Hematopoietic multipotent progenitor cell (in vitro differentiated cells): ENCODE data around the gene DKK3. TPM values are rescaled to one million over a fixed set of nuclear protein-coding genes. Genes with fewer than 3 reads are reported as not detected.

Experiments
- DNase-seq, 3 donors: peaks; one replicate each; pipeline ENCODE4 v3.0.0-alpha.2; 2011 to 2015; ENCODE audit warnings: low read depth in 2 of 3, low spot score in 2 of 3
- total RNA-seq: library from RNA; depleted of rRNA; stranded (reverse); fragments of >200 nt; gene quantifications from one replicate; pipeline ENCODE4 v1.2.3, GENCODE V29; 2012

DKK3 gene
- total RNA-seq, 1 donor = not detected

DNA sequence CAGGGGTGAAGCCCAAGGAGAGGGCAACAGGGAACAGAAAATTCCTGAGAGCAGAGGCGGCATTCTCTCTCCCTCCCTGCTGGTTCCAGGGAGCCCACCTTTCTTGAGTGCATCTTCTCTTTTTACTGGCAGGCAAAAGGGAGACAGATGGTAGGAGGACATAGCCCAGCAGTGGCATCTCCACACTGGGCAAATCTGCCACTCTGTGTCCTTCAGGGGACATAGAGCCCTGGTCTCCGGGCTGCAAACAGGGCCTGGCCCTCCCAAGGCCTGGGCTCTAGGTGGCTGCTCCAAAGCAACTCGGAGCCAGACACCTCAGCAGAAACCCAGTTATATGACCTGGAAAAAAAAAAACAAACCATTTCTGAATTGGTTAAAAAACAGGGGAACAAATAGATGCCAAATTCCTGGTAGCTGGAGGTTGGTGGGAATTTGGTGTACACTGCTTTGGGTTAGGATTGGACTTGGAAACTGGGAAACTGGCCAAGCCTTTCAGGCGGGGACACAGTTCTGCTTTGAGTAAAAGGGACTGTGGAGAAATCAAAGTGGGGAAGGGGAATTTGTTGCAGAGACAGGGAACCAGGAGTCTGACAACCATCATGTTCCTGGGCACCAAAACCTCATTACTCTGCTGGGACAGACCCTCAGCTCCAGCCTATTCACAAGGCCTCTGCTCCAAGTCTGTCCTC lies 23.6 kb upstream of the DKK3 start:
- DNase-seq = no peak

GRCh38 chr11:12029738-12030363 lies 21.4 kb upstream of the DKK3 start:
- no peak for DNase-seq

DNA sequence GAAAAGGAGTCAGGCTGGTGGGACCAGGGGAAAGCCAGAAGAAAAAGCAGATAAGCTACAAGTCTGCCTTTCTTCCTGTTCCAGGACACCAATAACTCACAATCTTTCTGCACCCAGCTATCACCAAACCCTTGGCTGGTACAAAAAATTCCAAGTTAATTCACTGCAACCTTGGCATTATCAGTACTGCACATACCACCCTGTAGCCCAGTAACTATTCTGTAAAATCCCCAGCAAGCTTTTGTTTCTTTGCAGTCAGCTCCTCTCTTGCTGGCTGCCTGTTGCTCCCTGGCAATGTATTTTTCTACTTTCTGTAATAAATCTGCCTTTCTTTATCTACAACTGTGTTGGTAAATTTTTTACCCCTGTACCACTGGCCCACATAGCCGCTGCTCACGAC lies 20.7 kb upstream of the DKK3 start:
- DNase-seq = no peak

GRCh38 chr11:12028303-12028702 lies 19.9 kb upstream of the DKK3 start:
- DNase-seq = no peak

DNA sequence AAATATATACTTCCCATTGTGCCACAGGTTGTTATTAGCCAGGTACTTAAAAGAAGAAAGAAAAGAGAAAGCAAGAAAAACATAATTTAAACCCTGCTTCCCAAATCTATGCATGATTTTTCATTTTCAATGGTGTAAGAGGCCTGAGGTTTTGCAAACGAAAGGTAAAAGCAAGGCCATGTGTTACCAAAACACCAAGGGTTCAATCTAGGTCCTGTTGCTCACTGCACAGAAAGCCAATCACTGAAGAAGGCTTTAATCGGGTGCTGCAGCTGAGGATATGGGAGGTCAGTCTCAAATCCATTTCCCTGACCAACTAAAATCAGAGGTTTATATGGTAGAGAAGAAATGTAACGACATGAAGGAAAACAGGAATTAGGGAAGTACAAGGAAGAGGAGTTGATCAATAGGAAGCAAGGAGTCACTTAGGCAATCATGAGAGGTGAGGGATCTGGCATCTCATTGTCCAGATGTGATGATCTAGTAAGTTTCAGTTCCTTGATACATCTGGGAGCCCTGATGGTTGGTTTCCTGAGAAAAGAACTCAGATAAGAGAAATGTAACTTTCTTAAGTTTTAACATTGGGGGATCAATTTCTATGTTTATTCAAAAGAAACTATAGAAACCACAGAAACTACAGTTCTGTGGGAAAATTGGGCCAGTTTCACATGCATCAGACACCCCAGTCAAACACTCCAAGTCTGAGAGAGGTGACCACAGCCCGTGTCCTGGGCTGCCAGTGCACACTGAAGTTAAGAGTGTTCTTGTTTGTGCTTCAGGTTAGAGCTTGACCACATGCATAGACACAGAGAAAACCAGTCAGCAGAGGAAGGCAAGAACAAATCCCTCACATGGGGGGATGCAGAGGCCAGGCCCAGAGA lies 18.1 kb upstream of the DKK3 start:
- DNase-seq = no peak

- DNase-seq = no peak
Observed at GRCh38 chr11:12024254-12024926, 16.0 kb upstream of the DKK3 start.

GRCh38 chr11:12023015-12023414 lies 14.6 kb upstream of the DKK3 start:
- no peak for DNase-seq

DNA sequence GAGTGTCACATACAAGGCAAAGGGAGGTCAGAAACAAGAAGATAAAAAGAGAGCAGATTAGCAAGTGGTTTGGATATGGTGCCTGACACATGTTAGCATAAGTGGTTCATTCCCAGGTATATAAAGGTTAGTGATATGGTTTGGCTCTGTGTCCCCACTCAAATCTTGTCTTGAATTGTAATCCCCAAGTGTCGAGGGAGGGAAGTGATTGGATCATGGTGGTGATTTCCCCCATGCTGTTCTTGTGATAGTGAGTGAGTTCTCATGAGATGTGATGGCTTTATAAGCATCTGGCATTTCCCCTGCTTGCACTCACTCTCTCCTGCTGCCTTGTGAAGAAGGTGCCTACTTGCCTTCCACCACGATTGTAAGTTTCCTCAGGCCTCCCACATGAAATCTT lies 12.1 kb upstream of the DKK3 start:
- DNase-seq = no peak

DNA sequence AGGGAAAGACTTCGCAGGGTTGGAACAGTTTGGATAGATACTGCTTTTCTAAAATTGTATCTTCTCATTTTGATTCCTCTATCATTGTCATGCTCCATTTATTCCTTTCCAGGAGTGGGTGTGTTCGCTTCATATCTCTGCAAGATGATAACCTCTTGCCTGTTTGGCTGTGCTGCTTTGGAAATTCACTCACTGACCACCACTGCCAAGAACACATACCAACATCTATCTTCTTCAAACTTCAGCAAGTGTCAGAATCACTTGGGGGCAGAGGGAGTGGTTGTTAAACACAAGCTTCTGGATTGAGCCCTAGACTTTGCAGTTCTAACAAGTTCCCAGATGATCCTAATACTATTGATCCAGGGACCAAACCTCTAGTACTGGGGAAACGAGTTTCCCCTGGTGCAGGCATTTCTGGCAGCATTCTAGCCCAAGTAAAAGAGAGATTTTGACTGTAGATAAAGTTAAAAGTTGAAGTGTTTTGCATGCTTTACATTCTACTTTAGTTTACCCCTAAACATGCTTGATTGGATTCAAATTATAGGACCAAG lies 11.5 kb upstream of the DKK3 start:
- DNase-seq = no peak

DNA sequence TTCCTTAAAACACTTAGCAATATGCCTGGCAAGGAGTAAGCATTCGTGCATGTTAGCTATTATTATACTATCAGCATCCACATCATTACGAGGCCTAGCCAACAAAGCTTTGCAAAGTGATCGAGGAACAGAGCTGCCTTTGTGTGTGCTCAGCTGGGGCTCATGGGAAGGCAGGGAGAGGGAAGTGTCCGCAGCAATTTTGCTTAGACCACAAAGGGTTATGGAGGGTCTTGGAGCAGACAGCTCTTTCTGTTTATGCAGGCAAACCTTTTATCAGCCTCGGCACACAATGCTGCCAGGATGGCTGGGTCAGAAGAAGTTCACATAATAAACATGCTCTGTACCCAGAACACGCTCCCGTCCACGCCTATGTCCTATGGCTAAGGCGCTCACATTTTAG lies 10.9 kb upstream of the DKK3 start:
- DNase-seq = no peak

- DNase-seq = no peak
Observed at GRCh38 chr11:12017865-12018453, 9.5 kb upstream of the DKK3 start.

GRCh38 chr11:12017243-12017678 lies 8.8 kb upstream of the DKK3 start:
- no peak for DNase-seq

DNA sequence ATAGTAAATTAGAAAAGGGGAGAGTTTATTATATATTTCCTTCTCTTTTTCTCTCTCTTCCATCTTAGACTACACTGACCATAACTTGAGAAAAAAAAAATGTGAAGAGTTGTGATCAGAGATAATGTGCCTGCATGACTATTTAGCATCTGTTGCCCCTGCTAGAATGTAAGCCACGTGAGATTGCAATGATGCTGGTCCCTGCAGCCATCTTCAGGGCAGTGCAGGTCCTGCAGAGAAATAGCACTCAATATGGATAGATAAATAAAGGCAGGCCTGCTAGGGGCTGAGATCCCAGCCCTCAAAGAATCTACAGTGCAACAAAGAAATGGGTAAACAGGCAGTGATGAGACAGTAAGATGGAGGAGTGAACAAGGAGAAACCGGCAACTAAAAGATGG lies 7.8 kb upstream of the DKK3 start:
- no peak for DNase-seq

DNA sequence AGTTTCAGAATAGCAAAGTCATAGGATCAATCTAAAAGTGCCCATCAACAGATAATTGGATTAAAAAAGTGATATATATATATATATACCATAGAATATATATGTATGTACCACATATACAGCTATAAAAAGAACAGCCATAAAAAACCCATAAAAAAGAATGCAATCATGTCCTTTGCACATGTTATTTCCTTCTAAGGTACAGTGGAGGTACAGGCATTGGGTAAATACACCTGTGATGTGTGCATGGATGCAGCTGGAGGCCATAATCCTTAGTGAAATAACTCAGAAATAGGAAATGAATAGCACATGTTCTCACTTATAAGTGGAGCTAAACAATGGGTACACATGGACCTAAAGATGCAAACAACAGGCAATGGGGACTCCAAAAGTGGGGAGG lies 7.1 kb upstream of the DKK3 start:
- DNase-seq = no peak

DNA sequence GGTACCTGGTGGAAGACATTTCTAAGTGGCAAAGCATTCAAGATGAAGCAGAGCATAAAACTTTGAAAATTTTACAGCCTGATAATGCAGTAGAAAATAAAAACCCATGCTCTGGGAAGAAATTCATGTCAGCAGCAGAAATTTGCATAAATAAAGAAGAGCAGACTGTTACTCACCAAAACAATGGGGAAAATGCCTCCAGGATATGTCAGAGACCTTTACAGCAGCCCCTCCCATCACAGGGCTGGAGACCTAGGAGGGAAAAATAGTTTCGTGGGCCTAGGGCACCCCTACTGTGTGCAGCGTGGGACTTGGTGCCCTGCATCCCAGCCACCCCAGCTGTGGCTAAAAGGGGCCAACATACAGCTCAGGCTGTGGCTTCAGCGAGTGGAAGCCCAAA lies 5.4 kb upstream of the DKK3 start:
- DNase-seq = no peak

DNA sequence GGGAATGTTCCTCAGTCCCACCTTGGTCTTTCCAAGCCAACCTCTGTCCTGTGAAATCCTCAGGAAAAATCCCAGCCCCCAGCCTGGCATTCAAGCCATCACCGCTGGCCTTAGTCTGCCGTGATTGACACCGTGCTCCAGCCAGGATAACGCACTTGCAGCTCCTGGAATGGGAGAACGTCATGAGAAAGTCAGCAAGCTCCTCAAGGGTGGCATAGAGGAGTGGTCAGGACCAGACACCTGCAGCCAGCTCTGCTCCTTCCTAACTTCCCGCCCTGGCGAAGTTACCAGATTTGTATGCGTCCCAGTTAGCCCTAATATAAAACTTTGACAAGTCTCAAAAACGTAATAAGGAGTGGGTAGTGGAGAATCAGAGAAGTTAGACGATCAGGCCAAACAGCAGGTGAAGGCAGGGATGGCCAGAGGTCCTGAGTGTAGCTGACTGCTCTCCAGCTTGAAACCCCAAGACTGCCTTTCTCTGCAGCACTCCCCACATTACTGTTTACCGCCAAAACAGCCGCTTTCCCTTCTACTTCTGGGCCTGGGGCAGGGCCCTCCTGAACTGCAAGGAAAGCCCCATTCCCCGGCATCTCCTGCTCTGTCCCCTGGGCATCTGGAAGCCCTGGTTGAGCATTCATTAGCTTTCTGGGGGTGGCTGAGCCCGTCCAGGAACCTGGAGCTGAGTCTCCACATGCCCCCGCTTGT lies 1.3 kb upstream of the DKK3 start:
- no peak for DNase-seq

DNA sequence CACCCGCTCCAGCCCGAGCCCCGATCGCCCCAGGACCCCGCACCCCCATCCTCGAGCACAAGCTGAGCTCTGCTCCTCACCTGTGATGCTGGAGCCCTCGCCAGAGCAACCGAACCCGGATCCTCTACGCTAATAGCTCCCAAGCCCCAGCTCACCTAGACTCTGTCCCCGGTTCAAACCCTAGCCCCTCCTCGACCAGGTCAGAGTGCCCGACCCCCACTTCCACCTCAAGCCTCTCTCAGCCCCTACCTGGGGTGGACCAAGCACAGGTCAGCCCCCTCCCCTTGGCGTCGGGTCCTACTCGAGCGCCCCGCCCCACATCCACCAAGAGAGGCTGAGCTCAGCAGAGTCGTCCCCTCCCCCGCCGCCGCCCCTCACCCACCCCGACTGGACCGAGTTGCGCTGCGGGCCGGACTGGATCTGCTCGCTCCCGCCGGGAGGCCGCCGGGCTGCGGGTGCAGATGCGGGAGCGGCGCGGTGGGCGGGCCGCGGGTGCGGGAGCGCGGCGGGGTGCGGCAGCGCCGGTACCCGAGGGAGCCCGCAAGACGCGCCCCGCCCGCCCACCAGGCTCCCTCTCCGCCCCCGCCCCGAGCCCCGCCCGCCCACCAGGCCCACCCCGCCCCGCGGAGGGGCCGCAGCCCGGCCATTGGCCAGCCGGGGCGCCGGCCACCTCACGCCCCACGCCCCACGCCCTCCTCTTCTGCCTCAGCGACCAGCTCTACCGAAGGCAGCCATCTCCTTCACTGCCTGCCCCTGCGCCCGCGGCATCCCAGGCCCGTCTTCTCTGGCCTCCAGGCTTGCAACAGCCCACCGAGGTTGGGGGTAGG lies 577 bp upstream of the DKK3 start:
- no peak for DNase-seq

DNA sequence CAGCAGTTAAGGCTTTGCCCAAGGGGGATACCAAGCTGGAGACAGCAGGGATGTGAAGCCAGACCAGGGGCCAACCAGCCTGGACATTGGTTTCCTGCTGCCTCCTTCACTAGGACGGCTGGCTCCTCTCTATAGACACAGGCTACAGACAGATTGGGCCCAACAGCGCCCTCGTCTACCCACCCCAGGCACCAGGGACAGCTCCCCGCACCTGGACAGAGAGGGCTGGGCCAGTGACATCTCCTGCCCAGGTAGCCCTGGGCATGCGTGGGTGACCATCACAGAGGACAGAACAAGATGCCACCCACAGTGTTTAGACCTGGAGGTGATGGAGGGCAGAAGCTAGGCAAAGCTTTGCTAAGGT lies 1.2 kb downstream of the DKK3 start:
- DNase-seq = no peak
